Hematopoietic multipotent progenitor cell treated with erythropoietin and hydrocortisone succinate and interleukin-3 and kit ligand, for 6 days (in vitro differentiated cells): ENCODE results near the gene ENTREP1.
"Not testable (repeated sequence)": the region's sequence is repeated elsewhere in the genome, so short reads cannot be mapped to it uniquely, and the experiment has no call there.

Experiments used
- DNase-seq: peaks from one replicate; pipeline ENCODE4 v3.0.0-alpha.2; 2015

ENTREP1 gene, protein sequence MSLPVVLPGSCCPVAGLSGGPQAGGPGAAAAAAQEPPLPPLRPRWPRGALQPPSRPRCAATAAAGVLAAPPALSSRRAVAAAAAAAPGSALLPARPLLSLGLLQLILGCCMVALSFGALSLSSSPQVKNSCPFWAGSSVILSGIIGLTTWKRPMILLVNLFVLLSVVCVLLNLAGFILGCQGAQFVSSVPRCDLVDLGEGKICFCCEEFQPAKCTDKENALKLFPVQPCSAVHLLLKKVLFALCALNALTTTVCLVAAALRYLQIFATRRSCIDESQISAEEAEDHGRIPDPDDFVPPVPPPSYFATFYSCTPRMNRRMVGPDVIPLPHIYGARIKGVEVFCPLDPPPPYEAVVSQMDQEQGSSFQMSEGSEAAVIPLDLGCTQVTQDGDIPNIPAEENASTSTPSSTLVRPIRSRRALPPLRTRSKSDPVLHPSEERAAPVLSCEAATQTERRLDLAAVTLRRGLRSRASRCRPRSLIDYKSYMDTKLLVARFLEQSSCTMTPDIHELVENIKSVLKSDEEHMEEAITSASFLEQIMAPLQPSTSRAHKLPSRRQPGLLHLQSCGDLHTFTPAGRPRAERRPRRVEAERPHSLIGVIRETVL

DNA sequence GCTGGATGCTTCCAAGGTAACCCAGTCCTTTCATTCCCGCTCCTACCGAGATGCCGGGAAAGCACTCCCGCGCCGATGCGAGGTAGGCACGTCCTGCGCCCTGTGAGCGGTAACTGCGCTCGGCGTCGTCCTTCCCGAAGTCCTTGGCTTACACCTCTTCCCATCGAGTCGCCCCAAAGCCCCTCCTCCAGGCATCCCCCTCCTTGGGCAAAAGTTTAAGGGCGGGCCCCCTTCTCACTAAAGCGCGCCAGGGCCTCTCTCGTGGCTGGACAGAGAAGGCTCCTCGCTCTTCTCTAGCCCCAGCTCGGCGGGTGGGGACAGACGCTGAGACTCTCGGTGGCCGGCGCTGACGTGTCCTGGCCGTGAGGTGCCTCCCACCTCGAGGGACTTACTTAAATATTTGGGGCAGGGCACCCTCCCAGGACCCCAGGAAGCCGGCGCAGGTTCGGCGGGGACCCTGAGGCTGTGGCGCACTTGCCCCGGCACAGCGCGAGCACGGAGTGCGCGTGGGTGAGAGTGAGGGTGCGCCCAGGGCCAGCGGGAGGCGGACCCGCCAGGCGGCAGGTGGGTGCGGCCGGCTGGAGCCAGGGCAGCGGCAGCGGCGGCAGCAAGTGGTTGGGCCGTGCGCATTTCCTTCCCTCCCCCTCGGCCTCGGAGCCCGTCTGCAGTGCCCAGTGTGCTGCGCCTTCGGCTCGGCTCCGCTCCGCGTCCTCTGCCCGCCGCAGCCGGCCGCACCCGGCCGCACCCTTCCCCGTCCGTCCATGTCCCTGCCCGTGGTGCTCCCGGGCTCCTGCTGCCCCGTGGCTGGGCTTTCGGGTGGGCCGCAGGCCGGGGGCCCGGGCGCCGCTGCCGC is at the start of gene ENTREP1:
Gene ENTREP1, plus strand, starts transcription at position 667 of the 853 bp plus-strand sequence. Its CDS starts 95 bp downstream, at position 762.
- DNase-seq: peak; percentile 74

DNA sequence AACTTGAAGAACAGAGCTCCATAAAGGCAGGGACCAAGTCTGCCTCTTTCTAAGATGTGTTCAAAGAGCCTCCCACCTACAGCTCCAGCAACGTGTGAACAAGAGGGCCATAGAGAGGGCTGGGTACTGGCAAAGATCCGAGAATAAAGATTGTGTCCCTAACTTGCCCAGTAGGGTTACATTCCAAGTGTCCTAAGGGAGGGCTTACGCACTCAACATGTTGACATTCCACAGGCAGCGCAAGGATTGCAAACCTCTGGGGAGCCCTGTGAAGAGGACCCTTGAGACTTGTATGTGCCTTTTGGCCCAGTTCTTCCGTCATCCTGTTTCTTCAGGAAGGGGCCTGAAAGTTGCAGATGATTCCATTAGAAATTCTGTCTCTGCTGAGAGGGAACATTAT is 48.2 kb upstream of the ENTREP1 start:
- no peak for DNase-seq

DNA sequence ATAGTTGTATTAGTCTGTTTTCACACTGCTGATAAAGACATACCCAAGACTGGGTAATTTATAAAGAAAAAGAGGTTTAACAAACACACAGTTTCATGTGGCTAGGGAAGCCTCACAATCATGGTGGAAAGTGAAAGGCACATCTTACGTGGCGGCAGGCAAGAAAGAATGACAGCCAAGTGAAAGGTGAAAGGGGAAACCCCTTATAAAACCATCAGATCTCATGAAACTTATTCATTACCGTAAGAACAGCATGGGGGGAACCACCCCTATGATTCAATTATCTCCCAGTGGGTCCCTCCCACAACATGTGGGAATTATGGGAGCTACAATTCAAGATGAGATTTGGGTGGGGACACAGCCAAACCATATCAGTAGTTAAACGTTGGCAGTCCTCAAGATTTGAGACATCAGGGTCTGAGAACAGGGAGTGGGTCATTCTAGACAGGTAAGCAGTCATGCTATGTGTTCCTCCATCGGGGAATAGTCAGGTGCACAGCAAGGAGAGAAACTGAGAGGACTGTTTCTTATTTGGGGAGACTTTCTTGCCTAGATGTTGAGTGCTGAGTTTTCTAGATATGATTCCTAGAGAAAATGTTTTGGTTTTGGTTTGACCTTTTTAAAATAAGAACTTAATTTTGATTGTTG is 45.8 kb upstream of the ENTREP1 start:
- no peak for DNase-seq

DNA sequence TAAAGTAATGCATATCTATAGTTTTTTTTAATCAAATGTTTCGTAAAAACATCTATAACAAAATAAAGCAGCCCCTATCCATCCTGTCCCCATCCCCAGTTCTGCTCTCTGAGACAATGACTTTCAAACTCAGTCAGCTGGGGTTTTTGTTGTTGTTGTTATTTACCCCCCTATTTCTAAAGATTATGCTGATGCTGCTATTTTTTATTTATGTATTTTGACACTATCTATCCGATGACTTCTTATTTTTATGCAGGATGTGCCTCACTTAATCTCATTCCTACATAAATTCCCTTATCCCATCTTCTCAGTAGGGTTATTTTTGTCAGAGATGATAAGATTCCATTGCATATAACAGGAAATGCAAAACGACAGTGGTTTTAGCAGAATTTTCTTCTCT is 45.3 kb upstream of the ENTREP1 start:
- DNase-seq: no peak

DNA sequence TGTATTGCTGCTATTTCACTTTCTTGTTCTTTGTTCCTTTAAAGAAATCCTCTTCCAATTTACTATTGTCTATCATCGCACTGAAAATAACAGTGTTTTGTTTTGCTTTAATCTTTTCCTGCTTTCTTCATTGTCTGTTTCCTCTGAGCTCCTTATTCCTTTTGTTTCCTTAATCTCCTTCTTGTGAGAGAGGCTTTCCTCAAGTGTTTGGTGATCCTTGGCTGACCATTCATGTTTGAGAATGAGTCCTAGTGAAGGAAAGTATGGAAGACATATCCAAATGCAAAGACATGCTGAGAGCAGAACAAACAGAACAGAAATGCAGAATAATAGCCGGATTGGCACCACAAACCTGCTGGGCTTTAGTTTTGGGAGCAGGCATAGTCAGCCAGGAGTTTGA is 42.0 kb upstream of the ENTREP1 start:
- no peak for DNase-seq

DNA sequence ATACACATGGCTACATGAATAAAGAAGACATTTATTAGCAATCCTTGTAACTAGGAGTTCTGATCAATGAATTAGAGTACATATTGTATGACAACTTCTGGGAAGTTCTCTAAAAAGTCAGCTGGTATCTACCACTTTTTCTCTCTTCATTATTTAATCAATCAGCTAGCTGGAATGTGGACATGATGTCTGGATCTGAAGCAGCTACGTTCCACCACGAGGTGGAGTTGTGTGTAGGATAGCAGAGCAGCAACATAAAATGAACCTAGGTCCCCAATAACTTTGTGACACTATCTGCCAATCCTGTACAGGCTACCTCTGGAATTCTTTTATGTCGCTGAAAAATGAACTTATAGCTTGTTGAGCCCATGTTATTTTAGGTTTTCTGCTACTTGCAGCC is 32.9 kb upstream of the ENTREP1 start:
- DNase-seq: no peak

DNA sequence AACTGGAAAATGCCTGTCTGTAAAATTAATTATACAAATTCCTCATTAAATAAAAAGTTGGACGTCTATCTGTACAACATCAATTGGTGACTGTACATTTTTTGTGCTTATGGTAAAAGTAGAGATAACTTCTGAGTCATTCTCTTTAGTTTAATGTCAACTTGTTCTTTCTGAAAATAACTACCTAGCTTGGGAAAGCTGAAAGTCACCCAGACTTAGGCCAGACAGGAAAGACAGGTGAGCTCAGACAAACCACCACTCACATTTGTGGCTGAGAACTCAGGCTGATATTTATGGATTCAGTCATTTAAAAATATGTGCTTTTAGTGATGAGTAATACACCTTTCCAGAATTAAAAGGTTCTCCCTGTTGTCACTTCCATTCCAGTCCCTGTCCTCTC is 31.9 kb upstream of the ENTREP1 start:
- DNase-seq: no peak

DNA sequence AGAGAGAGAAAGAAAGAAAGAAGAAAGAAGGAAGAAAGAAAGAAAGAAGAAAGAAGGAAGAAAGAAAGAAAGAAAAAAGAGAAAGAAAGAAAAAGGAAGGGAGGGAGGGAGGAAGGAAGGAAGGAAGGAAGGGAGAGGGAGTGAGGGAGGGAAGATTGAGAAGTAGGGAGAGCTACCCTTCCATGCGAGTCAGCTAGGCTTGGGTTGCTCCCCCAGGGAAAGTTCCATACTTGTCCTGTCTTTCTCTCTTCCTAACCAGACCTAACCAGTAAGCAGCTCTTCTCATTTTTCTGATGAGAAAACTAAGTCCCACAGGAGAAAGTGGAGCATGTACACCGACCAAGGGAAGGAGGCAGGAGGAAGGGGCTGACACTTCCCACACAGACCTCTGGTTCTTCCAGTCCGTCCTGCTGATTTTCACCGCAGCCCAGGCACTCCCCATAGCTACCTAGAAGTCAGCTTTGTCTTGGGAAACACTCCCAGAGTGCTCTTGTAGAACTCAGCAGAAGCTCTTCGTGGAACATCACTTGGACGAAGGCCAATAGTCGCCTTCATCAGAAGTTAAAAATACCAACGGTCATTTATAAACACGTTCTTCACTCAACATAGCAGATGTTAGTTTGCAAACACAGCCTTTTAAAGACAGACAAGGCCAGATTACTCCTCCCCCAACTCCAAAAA is 29.0 kb upstream of the ENTREP1 start:
- DNase-seq: no peak

DNA sequence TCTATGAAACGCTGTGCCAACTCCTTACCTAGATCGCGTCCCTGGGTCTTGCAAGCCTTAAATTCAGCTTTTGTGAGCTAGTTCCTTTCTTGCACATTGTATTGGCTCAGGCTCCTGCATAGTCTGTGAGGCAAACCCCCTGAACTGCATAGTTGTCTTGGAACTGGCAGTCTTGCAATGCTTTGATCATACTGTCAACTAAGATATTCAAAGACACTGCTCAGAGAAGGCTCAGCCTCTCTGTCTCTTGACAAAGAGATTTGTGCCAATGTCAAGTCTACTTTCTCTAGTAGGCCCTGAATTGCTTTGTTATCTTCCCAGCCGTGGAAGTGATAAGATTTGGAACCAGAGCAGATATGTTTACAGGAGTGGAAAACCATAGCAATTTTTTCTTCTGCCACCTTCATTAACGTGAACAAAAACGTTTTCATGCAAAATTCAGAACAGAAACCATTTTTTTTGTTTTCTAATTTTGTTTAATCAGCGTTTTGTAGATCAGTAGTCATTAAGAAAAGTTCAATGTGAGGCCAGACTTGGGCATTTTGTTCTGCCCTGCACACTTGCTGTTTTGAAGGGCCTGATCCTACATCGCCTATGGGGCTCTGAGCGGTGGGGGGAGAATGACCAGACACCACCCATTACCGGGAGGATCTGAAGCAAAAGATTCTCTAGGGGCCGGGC is 27.6 kb upstream of the ENTREP1 start:
- DNase-seq: no peak

DNA sequence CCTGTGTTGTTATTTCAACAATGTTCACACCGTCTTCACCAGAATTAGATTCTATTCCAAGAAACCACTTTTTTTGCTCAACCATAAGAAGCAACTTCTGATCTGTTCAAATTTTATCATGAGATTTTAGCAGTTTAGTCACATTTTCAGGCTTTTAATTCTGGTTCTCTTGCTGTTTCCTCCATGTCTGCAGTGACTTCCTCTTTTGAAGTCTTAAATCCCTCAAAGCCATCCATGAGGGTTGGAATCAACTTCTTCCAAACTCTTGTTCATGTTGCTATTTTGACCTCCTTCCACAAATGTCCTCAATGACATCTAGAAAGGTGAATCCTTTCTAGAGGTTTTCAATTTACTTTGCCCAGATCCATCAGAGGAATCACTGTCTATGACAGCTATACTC is 25.7 kb upstream of the ENTREP1 start:
- no peak for DNase-seq

DNA sequence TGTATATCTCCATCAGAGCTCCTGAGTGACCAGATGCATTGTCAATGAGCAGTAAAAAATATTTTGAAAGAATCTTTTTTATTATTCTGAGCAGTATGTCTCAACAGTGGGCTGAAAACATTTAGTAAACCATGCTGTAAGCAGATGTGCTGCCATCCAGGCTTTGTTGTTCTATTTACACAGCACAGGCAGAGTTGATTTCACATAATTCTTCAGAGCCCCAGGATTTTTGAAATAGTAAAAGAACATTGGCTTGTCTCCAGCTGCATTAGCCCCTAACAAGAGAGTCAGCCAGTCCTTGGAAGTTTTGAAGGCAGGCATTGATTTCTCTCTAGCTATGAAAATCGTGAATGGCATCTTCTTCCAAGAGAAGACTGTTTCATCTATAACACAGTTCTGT is 25.2 kb upstream of the ENTREP1 start:
- no peak for DNase-seq

DNA sequence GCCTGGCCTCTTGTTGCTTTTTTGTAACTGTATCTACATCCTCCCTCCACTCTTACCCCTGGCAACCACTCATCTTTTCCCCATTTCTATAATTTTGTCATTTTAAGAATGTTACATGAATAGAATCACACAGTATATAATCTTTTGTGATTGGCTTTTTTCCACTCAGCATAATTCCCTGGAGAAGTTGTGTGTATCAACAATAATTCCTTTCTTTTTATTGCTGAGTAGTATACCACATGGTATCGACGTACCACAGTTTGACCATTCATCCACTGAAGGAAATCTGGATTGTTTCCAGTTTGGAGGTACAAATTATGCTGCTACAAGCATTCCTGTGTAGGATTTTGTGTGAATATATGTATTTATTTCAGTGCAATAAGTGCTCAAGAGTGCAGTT is 21.7 kb upstream of the ENTREP1 start:
- DNase-seq: no peak

DNA sequence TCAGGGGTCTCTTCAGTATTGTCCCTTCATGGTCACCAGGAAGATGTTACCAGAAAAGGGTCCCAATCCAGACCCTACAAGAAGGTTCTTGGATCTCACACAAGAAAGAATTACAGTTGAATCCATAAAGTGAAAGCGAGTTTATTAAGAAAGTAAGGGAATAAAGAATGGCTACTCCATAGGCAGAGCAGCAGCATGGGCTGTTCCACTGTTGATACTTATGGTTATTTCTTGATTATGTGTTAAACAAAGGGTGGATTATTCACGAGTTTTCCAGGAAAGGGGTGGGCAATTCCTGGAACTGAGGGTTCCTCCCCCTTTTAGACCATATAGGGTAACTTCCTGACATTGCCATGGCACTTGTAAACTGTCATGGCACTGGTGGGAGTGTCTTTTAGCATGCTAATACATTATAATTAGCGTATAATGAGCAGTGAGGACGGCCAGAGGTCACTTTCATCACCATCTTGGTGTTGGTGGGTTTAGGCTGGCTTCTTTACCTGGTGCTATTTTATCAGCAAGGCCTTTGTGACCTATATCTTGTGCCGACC is 18.0 kb upstream of the ENTREP1 start:
- not testable (repeated sequence) for DNase-seq

DNA sequence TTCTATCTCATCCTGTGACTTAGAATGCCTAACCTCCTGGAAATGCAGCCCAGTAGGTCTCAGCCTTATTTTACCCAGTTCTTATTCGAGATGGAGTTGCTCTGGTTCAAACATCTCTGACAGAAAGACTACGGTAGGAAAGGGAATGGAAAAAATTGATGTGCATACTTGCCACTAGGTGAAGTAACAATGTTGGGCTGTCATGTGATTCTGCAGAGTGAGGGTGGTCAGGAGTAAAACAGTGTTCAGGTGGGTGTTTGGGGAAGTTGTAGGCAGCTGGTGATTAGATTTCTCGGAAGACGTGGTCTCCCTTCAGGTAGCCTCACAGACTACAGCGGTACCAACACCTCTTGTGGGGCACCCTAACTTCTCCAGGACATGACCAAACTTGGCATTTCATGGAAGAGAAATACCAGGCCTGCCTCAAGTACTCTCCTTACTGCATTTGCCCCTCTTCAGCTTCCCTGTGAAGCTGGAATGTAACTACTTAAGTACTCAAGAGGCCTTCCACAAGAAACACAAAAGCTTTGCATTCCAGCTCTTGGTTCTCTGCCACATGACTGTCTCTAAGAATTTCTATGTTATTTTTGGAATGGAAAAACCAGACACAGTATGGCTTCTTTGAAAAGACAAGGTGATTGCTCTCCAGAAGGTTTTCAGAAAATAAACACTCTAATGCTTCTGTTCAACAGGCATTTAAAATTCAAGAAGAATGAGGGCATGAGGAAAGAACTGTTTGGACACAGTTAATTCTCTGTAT is 17.4 kb upstream of the ENTREP1 start:
- no peak for DNase-seq

DNA sequence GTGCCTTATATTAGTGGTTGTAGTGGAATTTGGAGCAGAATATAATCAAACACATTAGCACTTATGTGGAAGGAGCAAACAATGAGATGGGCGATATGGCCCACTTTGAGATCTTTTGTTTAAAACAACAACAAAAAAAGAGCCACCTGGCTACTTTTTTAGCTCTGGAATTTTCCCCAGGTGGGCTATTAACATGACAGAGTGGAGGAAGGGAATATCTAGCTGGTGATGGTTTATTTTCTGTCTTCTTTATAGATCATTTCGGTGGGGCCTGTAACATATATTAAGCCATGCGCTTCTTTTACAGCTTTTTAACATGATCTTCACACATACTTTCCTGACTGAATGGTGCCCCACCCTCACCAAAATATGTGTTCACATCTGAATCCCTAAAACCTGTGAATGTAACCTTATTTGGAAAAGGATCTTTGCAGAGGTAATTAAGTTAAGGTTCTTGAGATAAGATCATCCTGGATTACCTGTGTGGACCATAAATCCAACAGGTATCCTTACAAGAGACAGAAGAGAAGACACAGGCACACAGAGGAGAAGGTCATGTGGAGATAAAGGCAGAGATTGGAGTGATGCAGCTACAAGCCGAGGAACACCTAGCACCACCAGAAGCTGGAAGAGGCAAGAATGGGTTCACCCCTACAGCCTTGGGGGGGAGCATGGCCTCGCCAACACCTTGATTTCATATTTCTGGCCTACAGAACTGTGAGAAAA is 16.6 kb upstream of the ENTREP1 start:
- no peak for DNase-seq

DNA sequence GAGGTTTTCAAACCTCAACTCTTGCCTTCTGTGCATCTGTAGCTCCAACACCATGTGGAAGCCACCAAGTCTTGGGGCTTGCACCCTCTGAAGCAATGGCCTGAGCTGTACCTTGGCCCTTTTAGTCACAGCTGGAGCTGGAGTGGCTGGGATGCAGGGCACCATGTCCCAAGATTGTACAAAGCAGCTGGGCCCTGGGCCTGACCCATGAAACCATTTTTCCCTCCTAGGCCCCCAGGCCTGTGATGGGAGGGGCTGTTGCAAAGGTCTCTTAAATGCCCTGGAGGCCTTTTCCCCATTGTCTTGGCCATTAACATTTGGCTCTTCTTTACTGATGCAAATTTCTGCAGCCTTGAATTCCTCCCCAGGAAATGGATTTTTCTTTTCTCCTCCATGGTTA is 11.8 kb upstream of the ENTREP1 start:
- no peak for DNase-seq

DNA sequence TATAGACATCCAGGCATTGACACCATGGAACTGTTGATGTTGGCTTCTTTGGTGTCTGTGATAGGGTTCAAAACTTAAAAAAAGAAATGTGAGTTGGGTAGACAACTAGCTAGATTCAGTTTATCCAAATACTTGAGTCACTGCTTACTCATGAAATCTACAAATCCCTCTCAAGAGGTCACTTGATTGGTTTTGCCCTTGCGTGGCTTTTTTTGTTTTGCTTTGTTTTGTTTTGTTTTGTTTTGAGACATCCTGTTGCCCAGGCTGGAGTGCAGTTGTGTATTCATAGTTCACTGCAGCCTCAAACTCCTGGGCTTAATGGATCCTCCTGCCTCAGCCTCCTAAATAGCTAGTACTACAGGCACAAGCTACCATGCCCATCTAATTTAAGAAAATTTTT is 10.5 kb upstream of the ENTREP1 start:
- DNase-seq: no peak

DNA sequence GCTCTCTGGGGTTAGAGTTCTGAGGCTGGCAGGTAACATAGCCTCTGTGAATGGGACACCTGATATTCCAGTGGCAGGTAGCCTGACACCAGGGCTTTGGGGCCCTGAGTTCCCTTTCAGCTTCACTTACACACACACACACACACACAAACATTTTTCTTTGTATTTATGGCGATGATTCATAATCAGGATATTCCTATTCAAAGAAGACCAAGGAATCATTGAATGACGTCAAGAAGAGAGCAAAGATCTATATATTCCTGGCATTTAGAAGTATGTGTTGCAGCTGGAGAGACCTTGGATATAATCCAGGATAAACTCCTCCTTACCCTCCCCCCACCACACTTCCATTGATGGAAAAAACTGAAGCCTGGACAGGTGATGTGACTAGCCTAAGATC is 7.9 kb upstream of the ENTREP1 start:
- no peak for DNase-seq

DNA sequence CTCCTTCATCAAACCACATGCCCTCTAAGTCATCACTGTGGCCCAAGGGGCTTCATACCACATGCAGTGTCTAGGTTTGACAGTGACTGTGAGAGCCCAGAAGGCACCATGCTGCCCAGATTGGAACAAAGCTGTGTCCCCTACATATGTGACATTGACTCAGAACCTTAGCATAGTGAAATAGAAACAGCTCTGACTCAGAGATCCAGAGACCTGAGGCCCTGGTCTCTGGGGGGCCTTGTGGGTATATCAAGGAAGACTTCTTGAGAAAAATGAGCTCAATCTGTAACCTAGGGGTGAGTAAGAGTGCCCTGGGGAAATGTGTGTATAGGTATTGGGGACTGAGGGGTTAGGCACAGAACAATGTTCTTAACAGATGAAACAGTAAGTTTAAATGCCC is 7.1 kb upstream of the ENTREP1 start:
- DNase-seq: no peak

DNA sequence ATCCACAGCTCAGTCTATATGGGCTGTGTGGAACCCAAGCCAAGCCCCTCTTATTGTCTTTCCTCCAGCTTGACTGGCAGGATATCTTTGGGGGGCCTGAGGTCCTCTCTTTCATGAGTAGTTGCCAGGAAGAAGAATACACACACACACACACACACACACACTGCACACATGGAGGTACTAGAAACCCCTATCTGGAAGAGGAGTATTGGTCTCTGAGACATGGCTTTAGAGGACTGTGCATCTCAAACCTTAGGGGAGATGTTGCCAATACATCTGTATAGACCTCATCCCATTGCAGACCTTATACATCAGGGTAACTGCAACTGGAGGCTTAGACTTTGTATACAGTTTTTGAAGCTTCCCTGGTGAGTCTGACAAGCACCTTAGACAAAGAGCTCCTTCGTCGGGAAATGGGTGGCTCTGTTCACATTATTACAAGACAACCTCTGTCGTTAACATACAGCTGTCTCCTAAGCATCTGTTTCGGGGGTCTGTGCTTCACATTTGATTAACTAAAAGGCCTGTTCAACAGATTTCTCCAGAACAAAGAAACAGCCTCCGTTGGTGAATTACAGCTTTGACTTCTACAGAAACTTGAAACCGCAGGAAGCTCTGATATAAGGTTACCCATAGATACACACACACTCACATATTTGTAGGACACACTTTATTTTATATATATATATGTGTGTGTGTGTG is 5.5 kb upstream of the ENTREP1 start:
- DNase-seq: no peak
